DMS153 treated with DMSO at 0.1 percent for 48 hours (cell line): ENCODE data around the gene DPP4.

ENCODE experiments used
- DNase-seq: peaks from one replicate; lab custom pipeline; 2025; ENCODE audit not compliant: unreplicated experiment; lab: John Stamatoyannopoulos, UW

Gene DPP4

DNA sequence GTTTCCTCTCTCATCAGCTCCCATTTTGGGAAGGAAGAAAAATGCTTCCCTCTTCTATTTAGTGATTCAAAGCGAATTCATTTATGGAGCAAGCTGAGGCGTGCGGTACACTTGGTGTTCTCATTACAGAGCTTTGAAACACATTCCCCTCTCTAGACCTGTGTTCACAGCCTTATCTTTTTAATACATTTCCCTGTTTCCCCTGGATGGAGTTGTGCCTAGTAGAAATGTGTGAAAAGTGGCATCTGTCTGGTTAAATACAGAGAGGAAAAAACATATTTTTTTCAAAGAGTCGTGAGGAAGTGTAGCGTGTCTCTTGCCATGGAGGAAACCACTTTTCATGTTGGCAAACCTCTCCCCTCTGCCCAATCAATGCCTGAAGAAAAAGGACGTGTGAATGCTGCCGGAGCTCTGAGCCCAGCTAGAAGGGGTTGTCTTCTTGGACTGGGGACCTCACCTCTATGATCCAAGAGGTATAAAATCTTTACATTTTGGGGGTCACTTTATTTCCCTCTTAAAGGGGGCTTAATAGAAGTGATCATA is 52.4 kb downstream of the DPP4 start:
- DNase-seq: no peak

DNA sequence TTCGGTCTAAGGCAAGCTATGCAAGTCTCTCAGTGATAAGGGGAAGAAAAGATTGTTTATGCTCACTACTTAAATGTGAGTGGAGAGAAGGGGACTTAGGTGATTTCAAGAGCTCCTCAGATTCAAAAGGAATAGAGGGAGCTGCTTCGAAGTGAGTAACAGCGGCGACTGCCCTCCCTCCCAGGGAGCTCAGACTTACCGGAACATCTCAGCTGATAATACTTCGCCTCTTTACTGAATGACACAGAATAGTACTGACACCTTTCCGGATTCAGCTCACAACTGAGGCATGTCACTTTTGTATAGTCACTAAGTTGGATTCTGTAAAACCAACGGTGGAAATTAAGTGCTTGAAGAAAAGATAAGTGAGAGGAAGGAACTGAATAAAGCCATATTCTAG is 55.5 kb downstream of the DPP4 start:
- no peak for DNase-seq

DNA sequence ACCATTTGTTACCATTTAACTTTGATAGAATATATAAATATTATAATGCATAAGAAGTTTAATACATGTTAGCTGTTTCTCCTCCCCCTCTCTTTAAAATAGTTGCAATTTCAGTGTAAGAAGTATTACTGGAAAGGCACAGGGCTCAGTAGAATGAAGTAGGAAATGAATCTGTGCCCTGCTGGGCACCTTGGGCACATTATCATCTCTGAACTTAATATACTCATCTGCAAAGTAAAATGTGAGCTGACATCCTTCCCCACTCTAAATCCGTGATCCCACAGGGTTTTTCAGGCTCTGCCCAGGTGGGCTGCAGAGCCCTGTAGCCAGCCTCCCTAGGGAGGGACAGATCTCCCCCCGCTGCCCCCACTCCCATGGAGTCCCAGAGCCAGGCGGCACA is 56.8 kb downstream of the DPP4 start:
- DNase-seq: no peak

DNA sequence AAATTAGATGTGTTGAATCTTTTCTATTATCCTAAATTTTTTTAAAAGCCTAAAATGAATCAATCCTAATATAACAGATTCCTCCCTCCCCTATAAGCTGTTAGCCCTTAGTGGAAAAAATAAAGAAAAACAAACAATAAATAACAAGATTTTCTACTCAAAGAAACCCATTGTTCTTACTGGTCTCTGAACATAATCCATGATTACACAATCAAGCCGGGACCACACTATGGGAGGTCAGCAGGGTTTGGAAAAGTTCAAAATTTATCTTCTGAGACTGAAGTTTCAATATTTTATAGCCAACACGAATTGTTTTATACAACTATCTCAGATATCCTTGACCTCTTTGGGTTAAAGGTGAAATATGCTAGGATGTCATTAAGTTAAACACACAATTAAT is 57.9 kb downstream of the DPP4 start:
- DNase-seq: no peak

DNA sequence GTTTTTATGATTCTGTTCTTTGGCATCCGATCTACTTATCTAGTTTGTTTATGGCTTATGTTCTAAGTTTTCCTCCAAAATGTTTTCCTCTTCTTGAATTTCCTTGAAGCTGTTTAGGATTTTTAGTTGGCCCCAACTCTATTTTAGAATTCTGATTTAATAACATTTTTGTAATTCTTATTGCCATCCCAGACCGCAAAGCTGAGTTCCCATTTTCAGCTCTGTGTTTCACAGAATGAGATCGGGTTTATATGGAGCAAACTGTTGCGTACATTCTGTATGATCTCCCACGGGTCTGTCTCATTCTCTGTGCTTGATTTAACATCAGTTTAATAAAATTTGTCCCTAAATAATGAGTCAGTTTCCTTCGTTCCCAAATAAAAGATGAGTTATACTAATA is 59.3 kb downstream of the DPP4 start:
- DNase-seq: no peak

DNA sequence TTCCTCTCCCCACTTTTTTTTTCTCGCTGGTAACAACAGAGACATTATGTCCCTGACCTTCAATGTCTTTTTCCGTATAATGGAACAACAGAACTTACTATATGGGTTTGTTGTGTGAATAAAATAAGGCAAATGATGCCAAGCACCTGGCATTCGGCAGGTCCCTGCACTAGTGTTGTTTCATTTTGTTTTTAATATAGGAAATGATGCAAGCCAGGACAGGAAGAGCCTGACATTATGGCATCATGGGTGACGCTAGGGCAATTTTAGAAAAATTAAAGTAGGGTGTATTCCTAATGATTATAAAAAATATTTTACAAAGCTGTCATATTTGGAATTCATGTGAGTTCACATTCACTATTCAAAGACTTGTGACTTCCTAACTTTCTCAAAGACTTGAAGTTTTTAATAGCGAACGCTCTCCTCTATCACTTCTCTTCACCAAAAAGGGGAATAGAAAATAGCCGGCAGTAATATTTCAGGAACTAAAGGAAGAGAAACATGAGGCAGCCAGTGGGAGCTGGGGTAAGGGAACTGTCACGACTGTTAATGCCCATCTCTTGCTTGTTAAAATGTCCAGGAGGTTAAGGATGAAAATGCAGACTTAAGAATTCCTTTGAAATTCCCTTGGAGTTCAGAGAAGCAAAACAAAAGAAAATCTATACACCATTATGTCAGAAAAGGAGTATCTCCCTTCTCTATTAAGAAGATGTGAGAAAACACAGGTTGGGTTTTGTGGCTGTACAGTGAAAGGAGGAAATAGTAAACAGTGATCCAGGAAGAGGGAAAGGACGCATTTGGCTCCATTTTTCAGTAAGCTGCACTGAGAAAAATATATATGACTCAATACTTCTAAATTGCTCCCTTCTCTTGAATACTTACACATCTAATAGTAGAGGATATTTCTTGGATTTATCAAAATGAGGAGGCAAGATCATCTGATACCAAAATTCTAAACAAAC is 60.2 kb downstream of the DPP4 start:
- DNase-seq: no peak

DNA sequence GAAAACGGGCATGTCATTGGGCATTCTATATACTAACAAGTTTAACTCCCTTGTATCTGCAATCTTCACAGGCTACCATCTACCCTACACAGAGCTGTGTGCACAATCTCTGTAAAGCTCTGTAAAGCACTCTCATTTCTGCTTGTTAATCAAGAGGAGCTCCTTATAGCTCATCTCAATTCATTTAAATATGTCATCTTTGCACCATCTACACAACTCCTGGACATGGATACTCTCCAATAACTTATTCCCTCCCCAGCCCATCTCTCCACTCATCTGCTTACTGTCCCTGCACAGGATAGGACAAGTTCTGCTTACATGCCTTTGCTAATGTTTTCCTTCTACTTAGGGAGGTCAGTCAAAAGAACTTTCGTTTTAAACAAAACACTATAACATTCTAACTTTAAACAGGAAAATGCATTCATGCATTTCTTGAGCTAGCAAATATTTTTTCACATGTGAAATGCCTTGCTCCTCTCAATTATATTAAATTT is 61.4 kb downstream of the DPP4 start:
- DNase-seq: no peak

DNA sequence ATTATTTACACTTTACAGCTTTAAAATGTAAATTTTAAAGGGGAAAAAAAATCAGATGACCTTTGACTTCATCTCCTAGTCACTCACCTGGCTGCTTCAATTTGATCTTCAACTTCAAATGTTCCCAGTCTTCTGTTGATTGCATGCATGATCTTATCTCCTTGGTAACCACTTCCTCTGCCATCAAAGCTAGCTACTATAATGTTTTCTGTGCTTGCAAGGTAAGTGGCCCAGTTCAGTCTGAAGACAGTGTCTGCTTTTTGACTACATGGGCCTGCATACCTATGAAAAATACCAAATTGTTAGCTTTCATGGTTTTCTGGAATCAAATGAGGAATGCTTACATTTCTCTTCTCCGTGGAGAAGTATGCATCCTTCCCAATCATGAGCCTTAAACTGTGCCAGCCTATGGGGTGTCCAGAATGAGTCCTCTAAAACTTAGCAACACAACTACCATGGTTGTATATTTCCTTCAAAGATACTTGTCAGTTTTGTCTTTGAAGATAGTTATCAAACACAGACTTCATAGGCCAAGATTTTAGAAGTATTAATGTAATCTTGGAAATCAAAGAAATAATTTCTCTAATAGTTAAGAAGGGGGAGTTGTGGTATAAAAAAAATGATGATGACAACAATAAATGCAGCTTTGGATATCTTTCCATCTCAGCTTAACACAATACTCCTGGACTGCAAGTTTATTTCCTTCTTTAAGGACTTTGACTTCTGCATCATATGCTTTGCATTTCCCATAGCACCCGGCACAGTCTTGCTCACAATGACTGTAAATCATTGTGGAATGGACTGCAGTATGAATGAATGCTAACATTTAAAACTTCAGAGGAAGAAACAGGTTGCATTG is 62.1 kb downstream of the DPP4 start:
- DNase-seq: no peak

DNA sequence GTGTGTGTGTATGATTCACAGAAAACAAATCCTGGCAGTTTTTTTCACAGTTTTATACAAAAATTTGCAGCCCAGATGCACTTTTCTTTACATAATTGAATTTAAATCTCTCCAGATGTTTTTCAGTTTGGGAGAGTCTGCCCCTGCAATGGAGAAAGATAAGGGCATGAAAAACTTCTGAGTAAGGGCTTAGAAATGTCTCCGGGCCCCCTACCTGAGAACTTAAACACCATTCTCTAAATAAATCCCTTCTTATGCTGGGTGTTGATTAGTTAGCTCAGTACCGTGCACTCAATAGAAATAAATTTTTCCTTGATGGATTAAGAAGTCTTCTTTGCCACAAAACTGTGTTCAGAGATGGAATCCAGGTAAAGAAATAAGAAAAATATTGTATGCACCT is 64.5 kb downstream of the DPP4 start:
- no peak for DNase-seq

DNA sequence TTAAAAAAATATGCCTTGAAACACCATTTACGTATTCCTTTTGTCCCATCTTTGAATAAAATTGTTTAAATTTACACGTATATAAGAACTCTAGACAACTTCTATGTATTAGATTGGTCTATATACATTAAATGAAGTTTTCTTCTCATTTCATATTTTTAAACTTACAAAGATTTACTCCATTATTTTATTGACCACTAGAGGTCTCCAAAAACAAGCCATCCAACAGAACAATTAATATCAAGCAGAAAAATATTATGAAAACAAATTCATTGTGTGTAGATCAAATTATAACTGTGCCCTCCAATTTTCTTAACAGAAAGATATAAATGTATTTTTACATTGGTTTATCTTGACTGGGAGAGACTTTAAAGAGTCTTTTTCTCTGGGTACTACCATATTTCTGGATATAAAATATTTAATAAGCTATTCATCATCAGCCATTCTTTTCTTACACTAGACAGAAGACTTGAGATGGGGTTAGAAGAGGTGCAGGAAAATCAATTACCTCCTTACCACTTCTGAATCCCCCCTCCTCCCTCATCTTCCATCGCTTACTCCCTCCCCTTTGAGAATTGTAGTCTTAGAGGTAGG is 66.5 kb downstream of the DPP4 start:
- DNase-seq: no peak

DNA sequence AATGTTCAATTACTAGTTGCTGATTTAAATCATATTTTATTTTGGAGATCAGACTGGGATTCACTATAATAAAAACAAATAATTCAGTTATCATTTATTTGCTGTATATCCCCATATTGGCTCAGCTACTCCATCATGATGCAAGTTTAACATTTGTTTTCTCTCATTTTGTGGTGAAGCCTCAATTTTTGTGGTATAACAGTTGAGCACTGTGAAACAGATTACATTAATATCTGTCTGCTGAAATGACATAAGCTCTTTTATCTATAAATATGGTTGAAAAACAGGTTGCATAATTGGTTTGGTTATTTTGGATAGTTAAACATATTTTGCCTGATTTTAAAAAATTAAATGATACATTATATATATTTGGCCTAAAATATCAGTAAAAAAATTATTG is 67.7 kb downstream of the DPP4 start:
- DNase-seq: no peak

DNA sequence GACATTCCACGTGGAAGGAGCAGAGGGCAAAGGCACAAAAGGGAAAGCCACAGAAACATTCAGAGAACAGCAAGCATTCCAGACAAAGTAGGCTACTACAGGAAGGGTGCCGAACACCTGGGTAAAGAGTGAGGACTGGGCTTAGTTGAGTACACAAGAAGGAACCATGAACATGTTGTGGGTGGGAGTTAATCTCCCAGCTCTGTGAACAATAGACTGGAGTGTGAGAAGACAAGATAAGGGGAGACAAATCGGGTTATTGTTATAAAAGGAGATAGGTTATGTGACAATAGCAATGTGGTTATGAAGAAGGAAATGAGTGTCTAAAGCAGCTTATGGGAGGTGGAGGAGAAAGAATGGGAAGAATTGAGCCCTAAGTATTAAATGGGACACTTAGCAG is 70.0 kb downstream of the DPP4 start:
- DNase-seq: no peak

DNA sequence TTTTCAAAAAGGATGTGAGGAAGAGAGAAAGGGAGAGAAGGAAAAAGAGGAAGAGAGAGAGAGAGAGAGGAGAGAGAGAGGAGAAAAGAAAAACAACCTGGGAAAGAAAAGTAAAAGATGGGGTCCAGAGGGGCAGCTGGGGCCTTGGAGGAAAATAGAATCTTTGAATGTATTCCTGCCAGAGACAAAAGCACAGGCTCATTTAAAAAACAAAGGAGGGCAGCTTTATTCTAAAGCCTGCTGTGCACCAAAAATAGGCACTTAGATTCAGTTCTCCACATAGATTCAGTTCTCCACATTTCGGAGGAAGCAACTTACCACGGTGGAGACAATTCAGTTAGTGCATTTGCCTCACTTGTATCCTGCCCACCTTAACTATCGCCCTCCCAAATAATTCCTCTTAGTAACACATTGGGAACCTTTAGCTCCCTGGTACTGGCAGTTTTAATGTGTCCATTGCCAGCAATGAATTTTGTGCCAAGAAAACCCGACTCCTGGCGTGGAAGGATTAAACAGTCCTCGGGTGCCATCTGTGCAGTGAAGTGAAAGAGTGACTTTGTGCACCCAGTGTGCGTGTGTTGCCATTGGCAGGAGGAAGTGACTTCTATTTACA is 71.3 kb downstream of the DPP4 start:
- DNase-seq: no peak

DNA sequence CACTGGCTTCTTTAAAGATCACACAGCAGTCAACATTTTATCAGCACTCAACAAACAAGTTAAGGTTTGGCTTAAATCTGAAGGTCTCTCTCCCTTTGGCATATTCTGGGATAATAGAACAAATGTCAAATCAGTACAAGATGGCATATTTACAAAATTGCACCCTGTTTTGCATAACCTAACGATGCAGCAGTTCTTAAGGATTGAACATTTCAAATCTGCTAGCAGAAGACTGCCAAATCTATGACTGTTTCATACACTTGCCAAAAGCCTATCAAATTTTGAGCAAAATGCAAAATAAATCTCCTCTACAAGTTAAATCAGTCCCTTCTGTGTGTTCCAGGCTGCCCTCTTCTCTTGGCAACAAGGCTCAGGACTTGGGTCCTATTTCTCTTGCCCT is 73.6 kb downstream of the DPP4 start:
- DNase-seq: no peak

DNA sequence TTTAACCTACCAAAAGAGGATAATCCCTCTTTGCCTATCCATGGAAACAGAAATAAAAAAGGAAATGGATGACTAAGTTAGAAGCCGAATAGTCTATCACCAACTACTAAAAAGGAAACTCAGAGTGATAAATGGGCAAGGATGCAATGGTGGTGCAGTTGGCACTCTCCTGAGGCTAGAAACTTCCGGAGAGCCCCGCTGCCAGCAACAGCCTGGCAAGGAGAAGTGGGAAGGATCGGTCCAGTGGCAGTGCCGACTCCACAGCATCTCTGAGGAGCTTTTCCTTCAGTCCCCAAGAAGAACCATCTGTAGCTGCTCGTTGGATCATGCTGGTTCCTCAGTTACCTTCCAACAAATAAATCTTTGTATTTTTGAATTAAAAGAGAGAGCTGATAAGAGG is 74.7 kb downstream of the DPP4 start:
- no peak for DNase-seq

DNA sequence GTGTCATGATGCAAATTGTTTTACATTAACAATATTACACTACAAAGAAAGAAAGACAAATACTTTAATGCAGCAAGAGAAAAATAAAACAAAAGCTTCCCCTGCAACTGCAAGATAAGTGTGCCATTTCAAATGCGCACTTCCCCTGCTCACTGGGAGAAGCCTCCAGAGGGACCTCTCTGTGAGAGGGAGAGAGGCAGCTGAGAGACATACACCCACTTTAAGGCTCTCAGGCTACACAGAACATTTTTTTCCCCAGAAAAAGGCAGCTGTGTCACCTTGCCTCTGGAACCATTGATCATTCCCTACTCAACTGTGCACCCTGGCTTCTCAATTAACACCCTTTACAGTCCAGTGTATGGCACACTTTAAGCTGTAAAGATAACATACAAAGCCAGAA is 75.2 kb downstream of the DPP4 start:
- DNase-seq: no peak

DNA sequence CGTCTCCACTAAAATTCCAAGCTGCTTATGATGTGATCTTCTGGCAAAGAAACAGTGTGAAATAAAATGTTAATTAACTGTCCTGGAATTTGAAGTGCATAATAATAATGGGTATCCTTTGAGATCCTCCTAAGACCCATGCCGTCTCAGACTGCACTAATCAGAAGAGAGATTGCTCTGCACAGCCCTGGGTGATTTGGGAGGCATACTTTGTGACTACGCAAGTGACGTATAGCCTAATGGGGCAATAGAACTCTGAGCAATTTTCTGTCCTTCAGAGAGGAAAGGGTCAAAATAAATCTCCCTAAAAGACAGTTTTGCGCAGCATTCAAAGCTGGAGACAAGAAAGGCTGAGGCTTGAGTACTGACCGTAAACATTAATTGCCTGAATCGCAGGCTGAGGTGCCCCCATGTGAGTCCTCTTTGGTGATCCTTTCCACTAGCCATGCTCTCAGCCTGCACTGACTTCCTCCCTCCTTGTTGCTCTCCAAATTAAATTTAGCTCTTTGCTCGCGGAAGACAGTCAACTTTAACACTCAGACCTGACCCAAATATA is 76.0 kb downstream of the DPP4 start:
- DNase-seq: no peak

DNA sequence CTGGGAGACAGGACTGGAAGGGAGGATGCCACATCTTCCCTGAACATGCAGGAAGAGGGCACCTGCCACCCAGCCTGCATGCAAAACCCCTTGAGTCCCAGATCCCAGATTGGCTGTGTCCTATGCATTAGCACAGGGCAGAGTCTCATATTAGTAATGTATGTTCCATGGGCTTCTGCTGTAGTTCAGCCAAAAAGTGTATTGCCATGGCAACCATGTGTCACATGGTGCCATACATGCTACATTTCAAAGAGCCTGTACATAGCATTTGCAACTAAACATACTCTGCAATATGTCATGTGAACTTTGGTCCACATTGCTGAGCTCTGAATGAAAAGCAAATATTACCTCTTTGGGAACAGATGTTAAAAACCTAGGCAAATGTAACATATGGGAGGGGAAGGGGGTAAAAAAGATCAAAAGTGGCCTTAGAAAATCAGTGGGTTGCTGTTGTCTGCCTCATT is 78.4 kb downstream of the DPP4 start:
- no peak for DNase-seq

DNA sequence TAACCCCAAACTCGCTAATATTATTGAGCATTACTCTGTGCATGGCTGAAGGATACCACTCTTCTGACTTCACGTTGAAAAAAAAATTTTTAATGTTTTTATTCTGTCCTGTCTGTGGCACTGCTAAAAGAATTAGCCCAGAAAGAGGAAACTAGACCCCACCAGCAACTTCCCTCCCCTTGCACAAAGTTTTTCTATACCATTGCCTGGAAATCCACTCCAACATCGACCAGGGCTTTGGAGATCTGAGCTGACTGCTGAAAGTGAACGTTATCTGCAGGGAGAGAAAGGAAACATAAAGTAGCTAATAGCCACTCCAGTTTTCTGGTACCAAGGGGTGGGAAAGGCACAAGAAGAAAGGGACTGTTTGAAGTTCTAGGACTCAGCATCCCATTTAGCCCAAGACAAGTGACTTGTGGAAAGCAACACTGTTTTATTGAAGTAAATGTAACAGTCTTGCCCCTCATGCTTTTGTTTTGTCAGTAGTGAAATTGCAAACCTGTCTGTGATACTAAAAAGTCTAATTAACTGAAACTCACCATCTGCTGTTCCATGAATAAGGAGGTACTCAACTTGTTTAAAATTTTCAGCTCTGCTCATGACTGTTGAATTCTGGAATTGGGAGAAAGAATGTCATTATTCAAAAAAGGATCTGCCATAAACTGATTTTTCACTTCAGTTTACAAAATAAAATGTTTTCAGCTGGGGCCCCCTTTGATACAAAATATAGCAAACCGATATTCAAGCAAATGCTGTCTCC is 79.1 kb downstream of the DPP4 start:
- DNase-seq: no peak

DNA sequence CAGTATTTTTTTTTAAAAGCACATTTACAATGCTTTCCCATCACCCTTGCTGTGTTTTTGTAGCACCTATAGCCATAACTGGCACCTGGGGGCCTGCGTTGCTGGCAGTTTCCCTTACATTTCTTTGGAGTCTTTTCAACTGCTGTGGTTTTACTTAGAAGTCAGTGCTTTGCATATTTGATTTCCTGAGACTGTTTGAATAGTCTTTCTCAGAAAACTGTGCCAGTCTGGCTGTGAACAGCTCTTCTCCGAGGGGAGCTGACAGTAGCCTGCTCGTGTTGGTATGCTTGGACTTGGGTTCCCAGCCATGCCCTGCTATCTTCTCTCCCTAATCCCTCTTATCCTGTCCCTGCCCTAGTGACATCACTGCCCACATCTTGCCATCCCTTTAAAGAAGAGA is 81.5 kb downstream of the DPP4 start:
- no peak for DNase-seq
